C4-2B (cell line): ENCODE measurements around the gene CA10.

Experiments used
- ZFX ChIP-seq: fragments of 450-650 bp; IDR thresholded peaks from 2 replicates; pipeline ENCODE4 v1.6.1; 2017
- TF ChIP-seq, protein P1 (sequence below): fragments of 450-650 bp; conservative IDR thresholded peaks from 2 replicates; pipeline ENCODE4 v1.5.1; 2017; ENCODE audit warnings: mild to moderate bottlenecking

DNA sequence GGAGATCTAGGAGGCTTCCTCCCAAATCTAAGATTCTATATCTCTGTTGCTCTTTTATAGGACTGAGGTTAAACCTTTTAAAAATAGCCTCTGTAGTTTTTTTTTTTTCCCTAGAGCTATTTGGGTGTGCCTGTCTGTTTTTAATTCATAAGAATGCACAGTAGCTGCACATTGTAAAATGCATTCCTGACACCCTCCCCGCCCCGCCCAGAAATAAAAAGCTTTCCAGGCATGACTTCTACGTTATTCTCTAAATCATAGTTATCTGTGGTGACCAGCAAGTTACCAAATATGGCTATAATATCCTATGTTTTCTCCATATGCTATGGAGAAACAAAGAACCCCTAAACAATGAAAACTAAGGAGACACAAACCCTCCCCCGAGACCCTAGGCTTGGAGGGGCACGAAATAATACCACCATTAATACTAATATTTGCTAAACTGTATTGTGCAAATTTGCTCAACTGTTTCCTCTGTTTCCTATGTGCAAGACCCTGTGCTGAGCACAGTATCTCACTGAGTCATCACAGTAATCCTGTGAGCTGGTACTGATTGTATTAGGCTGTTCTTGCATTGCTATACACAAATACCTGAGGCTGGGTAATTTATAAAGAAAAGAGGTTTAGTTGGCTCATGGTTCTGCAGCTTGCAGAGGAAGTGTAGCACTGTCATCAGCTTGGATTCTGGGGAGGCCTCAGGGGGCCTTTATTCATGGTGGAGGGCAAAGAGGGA, 388.3 kb downstream of the CA10 start:
- TF ChIP-seq, protein P1, sequence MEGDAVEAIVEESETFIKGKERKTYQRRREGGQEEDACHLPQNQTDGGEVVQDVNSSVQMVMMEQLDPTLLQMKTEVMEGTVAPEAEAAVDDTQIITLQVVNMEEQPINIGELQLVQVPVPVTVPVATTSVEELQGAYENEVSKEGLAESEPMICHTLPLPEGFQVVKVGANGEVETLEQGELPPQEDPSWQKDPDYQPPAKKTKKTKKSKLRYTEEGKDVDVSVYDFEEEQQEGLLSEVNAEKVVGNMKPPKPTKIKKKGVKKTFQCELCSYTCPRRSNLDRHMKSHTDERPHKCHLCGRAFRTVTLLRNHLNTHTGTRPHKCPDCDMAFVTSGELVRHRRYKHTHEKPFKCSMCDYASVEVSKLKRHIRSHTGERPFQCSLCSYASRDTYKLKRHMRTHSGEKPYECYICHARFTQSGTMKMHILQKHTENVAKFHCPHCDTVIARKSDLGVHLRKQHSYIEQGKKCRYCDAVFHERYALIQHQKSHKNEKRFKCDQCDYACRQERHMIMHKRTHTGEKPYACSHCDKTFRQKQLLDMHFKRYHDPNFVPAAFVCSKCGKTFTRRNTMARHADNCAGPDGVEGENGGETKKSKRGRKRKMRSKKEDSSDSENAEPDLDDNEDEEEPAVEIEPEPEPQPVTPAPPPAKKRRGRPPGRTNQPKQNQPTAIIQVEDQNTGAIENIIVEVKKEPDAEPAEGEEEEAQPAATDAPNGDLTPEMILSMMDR: no peak
- no peak for TF ChIP-seq ZFX
